Spleen (tissue), 7 donors: ENCODE data around the gene NAA15.

Experiments used
- POLR2A ChIP-seq, 3 donors: fragments of 450-650 bp; IDR thresholded peaks; one replicate each; pipeline ENCODE4 v1.5.1; 2017; ENCODE audit warnings: antibody characterized with exemption in 3 of 3, mild to moderate bottlenecking in 1 of 3
- POLR2AphosphoS5 ChIP-seq, 3 donors: sonication (generic); formaldehyde crosslinking; IDR thresholded peaks; one replicate each; pipeline ENCODE4 v1.5.1; 2017; ENCODE audit warnings: antibody characterized with exemption in 3 of 3
- TF ChIP-seq, protein P1 (sequence below), 11 experiments: fragments of 200-600 bp in 7 of 11; fragments of 450-650 bp in 4 of 11; sonication (generic) in 4 of 11; IDR thresholded peaks in 8 of 11; conservative IDR thresholded peaks in 3 of 11; 1 replicate in 7 of 11; 2 replicates in 4 of 11; pipeline versions ENCODE4 v1.4.0 to v1.8.0; 2016 to 2021; ENCODE audit warnings: antibody characterized with exemption in 11 of 11, inconsistent platforms in 4 of 11, mild to moderate bottlenecking in 1 of 11
- donor health status: DM: no; HTN: no; CAD: no; lungs with moderate emphysema.
- donor health status: DM: no; HTN: no; CAD: no.
- donor health status: DM: no; HTN: no; CAD: no.

DNA sequence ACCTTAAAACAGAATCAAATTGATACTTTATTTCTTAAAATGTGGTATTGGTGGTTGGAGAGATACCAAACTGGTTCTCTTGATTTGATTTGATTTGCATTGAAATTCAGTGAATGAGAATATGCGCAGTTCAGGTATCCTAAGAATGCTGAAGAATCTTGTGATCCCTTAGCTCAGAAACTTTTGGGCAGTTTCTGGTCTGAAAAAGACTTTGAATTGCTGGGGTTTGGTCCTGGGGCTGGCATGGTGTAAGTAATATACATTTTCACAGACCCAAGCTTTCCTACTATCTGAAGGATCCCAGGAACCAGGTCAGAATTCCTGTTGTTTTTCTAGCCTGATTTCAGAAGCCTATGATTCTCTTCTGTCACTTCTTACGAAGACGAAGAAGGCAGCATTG is 159.3 kb downstream of the NAA15 start:
- TF ChIP-seq, protein P1, sequence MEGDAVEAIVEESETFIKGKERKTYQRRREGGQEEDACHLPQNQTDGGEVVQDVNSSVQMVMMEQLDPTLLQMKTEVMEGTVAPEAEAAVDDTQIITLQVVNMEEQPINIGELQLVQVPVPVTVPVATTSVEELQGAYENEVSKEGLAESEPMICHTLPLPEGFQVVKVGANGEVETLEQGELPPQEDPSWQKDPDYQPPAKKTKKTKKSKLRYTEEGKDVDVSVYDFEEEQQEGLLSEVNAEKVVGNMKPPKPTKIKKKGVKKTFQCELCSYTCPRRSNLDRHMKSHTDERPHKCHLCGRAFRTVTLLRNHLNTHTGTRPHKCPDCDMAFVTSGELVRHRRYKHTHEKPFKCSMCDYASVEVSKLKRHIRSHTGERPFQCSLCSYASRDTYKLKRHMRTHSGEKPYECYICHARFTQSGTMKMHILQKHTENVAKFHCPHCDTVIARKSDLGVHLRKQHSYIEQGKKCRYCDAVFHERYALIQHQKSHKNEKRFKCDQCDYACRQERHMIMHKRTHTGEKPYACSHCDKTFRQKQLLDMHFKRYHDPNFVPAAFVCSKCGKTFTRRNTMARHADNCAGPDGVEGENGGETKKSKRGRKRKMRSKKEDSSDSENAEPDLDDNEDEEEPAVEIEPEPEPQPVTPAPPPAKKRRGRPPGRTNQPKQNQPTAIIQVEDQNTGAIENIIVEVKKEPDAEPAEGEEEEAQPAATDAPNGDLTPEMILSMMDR (IDR thresholded peaks at IDR 0.05 in 8 of 11, conservative IDR thresholded peaks at IDR 0.05 in 3 of 11): no peak
- TF ChIP-seq POLR2AphosphoS5 (IDR thresholded peaks at IDR 0.05) (no peak), POLR2A (IDR thresholded peaks at IDR 0.05) (no peak)
